ENCODE results near the gene TMPRSS3.
A peak's percentile ranks its signal among the peaks of the same experiment; 100 is the strongest.

TMPRSS3 gene

GRCh38 chr21:42395905-42396651 is at the start of gene TMPRSS3:
Gene TMPRSS3, minus strand, starts transcription at chr21:42396052. Its CDS starts 635 bp downstream, at chr21:42395417.
- FAIRE-seq = no peak
- DNase-seq (ENCODE audit: low spot score) = peak; percentile 47

GRCh38 chr21:42445311-42445710 is 49.5 kb upstream of the TMPRSS3 start:
- FAIRE-seq (no peak), DNase-seq (ENCODE audit: low spot score) (no peak)

- DNase-seq (ENCODE audit: low spot score) (no peak), FAIRE-seq (no peak)
Measured at GRCh38 chr21:42444745-42445059, 48.9 kb upstream of the TMPRSS3 start.

- DNase-seq (ENCODE audit: low spot score) (no peak), FAIRE-seq (no peak)
Measured at GRCh38 chr21:42443876-42444744, 48.3 kb upstream of the TMPRSS3 start.

GRCh38 chr21:42443181-42443785 is 47.4 kb upstream of the TMPRSS3 start:
- DNase-seq (ENCODE audit: low spot score) (no peak), FAIRE-seq (no peak)

- DNase-seq (ENCODE audit: low spot score) = no peak
- FAIRE-seq = no peak
Measured at GRCh38 chr21:42441963-42442362, 46.1 kb upstream of the TMPRSS3 start.

- DNase-seq (ENCODE audit: low spot score) (no peak), FAIRE-seq (no peak)
Measured at GRCh38 chr21:42440187-42440792, 44.4 kb upstream of the TMPRSS3 start.

- peak; percentile 99 for FAIRE-seq
Measured at GRCh38 chr21:42439284-42440186, 43.7 kb upstream of the TMPRSS3 start.

GRCh38 chr21:42438316-42439205 is 42.7 kb upstream of the TMPRSS3 start:
- DNase-seq (ENCODE audit: low spot score) = no peak
- no peak for FAIRE-seq

More at GRCh38 chr21:42439284-42440186, 43.7 kb upstream of the TMPRSS3 start:
- no peak for DNase-seq (ENCODE audit: low spot score)

GRCh38 chr21:42437786-42438185 is 41.9 kb upstream of the TMPRSS3 start:
- DNase-seq (ENCODE audit: low spot score) (peak; percentile 25), FAIRE-seq (no peak)

- DNase-seq (ENCODE audit: low spot score) (no peak), FAIRE-seq (no peak)
Measured at GRCh38 chr21:42436914-42437313, 41.1 kb upstream of the TMPRSS3 start.

GRCh38 chr21:42435833-42436232 is 40.0 kb upstream of the TMPRSS3 start:
- FAIRE-seq = no peak

GRCh38 chr21:42435401-42435800 is 39.5 kb upstream of the TMPRSS3 start:
- no peak for FAIRE-seq
- DNase-seq (ENCODE audit: low spot score) = no peak

More at GRCh38 chr21:42435833-42436232, 40.0 kb upstream of the TMPRSS3 start:
- no peak for DNase-seq (ENCODE audit: low spot score)

- FAIRE-seq = no peak
- DNase-seq (ENCODE audit: low spot score) = no peak
Measured at GRCh38 chr21:42434884-42435283, 39.0 kb upstream of the TMPRSS3 start.

- no peak for FAIRE-seq
- no peak for DNase-seq (ENCODE audit: low spot score)
Measured at GRCh38 chr21:42433946-42434551, 38.2 kb upstream of the TMPRSS3 start.

GRCh38 chr21:42432695-42433094 is 36.8 kb upstream of the TMPRSS3 start:
- no peak for FAIRE-seq
- no peak for DNase-seq (ENCODE audit: low spot score)

GRCh38 chr21:42431196-42431595 is 35.3 kb upstream of the TMPRSS3 start:
- DNase-seq (ENCODE audit: low spot score) (no peak), FAIRE-seq (no peak)

- FAIRE-seq = no peak
- DNase-seq (ENCODE audit: low spot score) = no peak
Measured at GRCh38 chr21:42430521-42430920, 34.7 kb upstream of the TMPRSS3 start.

GRCh38 chr21:42429856-42430255 is 34.0 kb upstream of the TMPRSS3 start:
- DNase-seq (ENCODE audit: low spot score) (no peak), FAIRE-seq (no peak)
